ENCODE results near the gene SERINC2. TPM values are rescaled to one million over a fixed set of nuclear protein-coding genes. Genes with fewer than 3 reads are reported as not detected.
A peak's percentile ranks its signal among the peaks of the same experiment; 100 is the strongest.

SERINC2 gene
- total and polyA plus RNA-seq, 2 of the 4 experiments (the other 2 are of a cell fraction) = 2.0 to 59.5 TPM

DNA sequence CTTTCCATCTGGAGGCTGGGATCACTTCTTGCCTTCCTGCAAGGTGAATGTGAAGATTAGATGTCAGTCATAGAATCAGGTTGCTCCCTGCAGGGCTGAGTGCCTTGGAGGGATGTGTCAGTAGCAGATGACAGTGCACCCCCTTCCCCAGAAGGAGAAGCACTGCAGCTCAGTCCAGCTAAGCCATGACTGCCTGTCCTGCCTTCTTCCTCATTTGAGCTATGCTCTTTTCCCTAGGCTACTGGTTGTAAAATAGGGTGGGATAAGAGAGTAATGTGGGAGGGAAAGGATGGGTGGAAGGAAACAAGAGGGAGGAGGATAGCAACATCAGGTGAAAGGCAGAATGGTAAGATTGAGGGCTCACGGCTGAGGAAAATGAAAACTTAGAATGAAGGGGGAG lies 29.0 kb upstream of the SERINC2 start:
- Histone ChIP-seq H4K91ac (ENCODE audit: insufficient read depth, low read depth, low read length) (no peak overlapping the region), H2AFZ (replicated peaks; ENCODE audit: low read length, poor library complexity) (peak overlapping the region; percentile 32), H3K14ac (replicated peaks; ENCODE audit: low read depth, low read length) (no peak overlapping the region; the same call in 1 of the 2 replicates), H3K27me3 (ENCODE audit: control insufficient read depth, insufficient read depth, low read length) (peaks cover 5% of the 10 kb centered on the region; the same call in 1 of the 2 replicates), H3K4me2 (ENCODE audit: low read depth, low read length) (no peak overlapping the region), H3K79me1 (ENCODE audit: low read depth in 1 of 2, low read length in 2 of 2) (no peaks in the 10 kb centered on the region), H3K4me3 (ENCODE audit: insufficient read depth, low read depth, low read length) (no peak overlapping the region), H2BK15ac (ENCODE audit: low read depth, low read length) (no peak overlapping the region), H2BK20ac (ENCODE audit: low read depth, low read length) (no peak overlapping the region), H3K27ac (ENCODE audit: insufficient read depth, low read length) (no peak overlapping the region), H4K5ac (ENCODE audit: low read depth, low read length) (no peak overlapping the region), H2AK5ac (ENCODE audit: low read depth, low read length) (no peak overlapping the region), H3K18ac (ENCODE audit: low read depth, low read length) (no peak overlapping the region), H3K36me3 (ENCODE audit: control insufficient read depth, insufficient read depth, low read length) (no peaks in the 10 kb centered on the region), H3K4me1 (ENCODE audit: control insufficient read depth, insufficient read depth, low read length) (peaks cover 2% of the 10 kb centered on the region; the same call in 1 of the 2 replicates), H2AK9ac (replicated peaks; ENCODE audit: low read depth, low read length, poor library complexity) (no peak overlapping the region), H2BK120ac (ENCODE audit: low read depth, low read length) (no peak overlapping the region), H3K4ac (ENCODE audit: low read depth, low read length) (no peak overlapping the region), H3K9me1 (ENCODE audit: insufficient read depth, low read length) (no peaks in the 10 kb centered on the region), H2BK5ac (ENCODE audit: low read depth, low read length, poor library complexity, severe bottlenecking) (no peak overlapping the region), H3K9ac (ENCODE audit: low read depth, low read length) (no peak overlapping the region), H4K20me1 (ENCODE audit: insufficient read depth, low read length) (no peaks in the 10 kb centered on the region), H3K56ac (ENCODE audit: extremely low read depth, insufficient read depth, low read length) (no peak overlapping the region), H3K9me3 (ENCODE audit: control insufficient read depth, insufficient read depth, low read length) (no peaks in the 10 kb centered on the region), H4K8ac (ENCODE audit: low read depth in 2 of 2, low read length in 2 of 2) (no peak overlapping the region), H3K23ac (ENCODE audit: low read depth, low read length) (no peak overlapping the region)
- BruUV-seq (replicated peaks) = no TSS peak
- in situ Hi-C loops (cut with MboI; ENCODE audit: low sequenced_read_pairs) (no loop called here), intact Hi-C loops (cut with micrococcal nuclease) (no loop called here), dilution Hi-C loops (cut with HindIII; ENCODE audit: low sequenced_read_pairs, unreplicated experiment) (no loop called here)
- ChIA-PET CTCF (interaction anchor here (1.3 kb wide), 1 partner anchor 12 kb away, joined by 4 read pairs; no protein-coding TSS in a partner anchor), POLR2A (ENCODE audit: unreplicated experiment) (no interaction called here)
- TF ChIP-seq POLR2A (IDR thresholded peaks at IDR 0.05; ENCODE audit: low read depth, low read length) = no peak
- TF ChIP-seq, protein P1, sequence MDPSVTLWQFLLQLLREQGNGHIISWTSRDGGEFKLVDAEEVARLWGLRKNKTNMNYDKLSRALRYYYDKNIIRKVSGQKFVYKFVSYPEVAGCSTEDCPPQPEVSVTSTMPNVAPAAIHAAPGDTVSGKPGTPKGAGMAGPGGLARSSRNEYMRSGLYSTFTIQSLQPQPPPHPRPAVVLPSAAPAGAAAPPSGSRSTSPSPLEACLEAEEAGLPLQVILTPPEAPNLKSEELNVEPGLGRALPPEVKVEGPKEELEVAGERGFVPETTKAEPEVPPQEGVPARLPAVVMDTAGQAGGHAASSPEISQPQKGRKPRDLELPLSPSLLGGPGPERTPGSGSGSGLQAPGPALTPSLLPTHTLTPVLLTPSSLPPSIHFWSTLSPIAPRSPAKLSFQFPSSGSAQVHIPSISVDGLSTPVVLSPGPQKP (IDR thresholded peaks at IDR 0.05; ENCODE audit: borderline replicate concordance, low read depth, low read length) = no peak
- TF ChIP-seq, protein P2, sequence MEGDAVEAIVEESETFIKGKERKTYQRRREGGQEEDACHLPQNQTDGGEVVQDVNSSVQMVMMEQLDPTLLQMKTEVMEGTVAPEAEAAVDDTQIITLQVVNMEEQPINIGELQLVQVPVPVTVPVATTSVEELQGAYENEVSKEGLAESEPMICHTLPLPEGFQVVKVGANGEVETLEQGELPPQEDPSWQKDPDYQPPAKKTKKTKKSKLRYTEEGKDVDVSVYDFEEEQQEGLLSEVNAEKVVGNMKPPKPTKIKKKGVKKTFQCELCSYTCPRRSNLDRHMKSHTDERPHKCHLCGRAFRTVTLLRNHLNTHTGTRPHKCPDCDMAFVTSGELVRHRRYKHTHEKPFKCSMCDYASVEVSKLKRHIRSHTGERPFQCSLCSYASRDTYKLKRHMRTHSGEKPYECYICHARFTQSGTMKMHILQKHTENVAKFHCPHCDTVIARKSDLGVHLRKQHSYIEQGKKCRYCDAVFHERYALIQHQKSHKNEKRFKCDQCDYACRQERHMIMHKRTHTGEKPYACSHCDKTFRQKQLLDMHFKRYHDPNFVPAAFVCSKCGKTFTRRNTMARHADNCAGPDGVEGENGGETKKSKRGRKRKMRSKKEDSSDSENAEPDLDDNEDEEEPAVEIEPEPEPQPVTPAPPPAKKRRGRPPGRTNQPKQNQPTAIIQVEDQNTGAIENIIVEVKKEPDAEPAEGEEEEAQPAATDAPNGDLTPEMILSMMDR (conservative IDR thresholded peaks at IDR 0.05; ENCODE audit: low read depth, low read length) = no peak
- TF ChIP-seq MXI1 (IDR thresholded peaks at IDR 0.05; ENCODE audit: borderline replicate concordance, low read depth, low read length) = no peak
- TF ChIP-seq CHD1 (IDR thresholded peaks at IDR 0.05; ENCODE audit: low read depth, low read length) = no peak
- TF ChIP-seq RFX5 (IDR thresholded peaks at IDR 0.05; ENCODE audit: low read depth, low read length) = no peak
- no peak for TF ChIP-seq RAD21 (IDR thresholded peaks at IDR 0.05; ENCODE audit: low read length)
- TF ChIP-seq SMC3 (IDR thresholded peaks at IDR 0.05; ENCODE audit: low read depth, low read length) = no peak
- TF ChIP-seq CEBPB (IDR thresholded peaks at IDR 0.05; ENCODE audit: low read depth, low read length) = no peak
- DNase-seq = no peak
- WGBS, 2 experiments (ENCODE audit: extremely low coverage in 2 of 2, insufficient read length in 1 of 2) = no CpG with 5 or more reads among the region's 1 CpG
- no peak for ATAC-seq (ENCODE audit: low read depth)

Measured in IMR-90 (cell line).